Skeletal muscle tissue (tissue), 4 donors: ENCODE measurements around the gene WRAP73. TPM values are rescaled to one million over a fixed set of nuclear protein-coding genes. Genes with fewer than 3 reads are reported as not detected.

ENCODE experiments used
- H3K27ac ChIP-seq: one replicate; pipeline ENCODE4 v1.7.0; 2013; ENCODE audit warnings: mild to moderate bottlenecking, low read depth, low read length, inconsistent platforms
- H3K27me3 ChIP-seq, 3 donors: one replicate each; pipeline ENCODE4 v1.7.0; 2013; ENCODE audit warnings: low read length in 3 of 3; ENCODE audit not compliant: control insufficient read depth in 3 of 3, insufficient read depth in 3 of 3
- H3K36me3 ChIP-seq, 3 donors: one replicate each; pipeline ENCODE4 v1.7.0; 2013; ENCODE audit warnings: low read length in 3 of 3; ENCODE audit not compliant: control insufficient read depth in 3 of 3, insufficient read depth in 3 of 3
- H3K4me1 ChIP-seq, 3 donors: one replicate each; pipeline ENCODE4 v1.7.0; 2013; ENCODE audit warnings: low read length in 3 of 3, mild to moderate bottlenecking in 3 of 3; ENCODE audit not compliant: control insufficient read depth in 3 of 3, insufficient read depth in 3 of 3
- H3K4me3 ChIP-seq, 3 donors: one replicate each; pipeline ENCODE4 v1.7.0; 2013; ENCODE audit warnings: low read length in 3 of 3
- H3K9ac ChIP-seq, 3 donors: one replicate each; pipeline ENCODE4 v1.7.0; 2013; ENCODE audit warnings: low read length in 3 of 3, mild to moderate bottlenecking in 3 of 3, moderate library complexity in 2 of 3, low read depth in 1 of 3
- H3K9me3 ChIP-seq, 3 donors: one replicate each; pipeline ENCODE4 v1.7.0; 2013; ENCODE audit warnings: low read length in 3 of 3; ENCODE audit not compliant: control insufficient read depth in 3 of 3
- total RNA-seq: library from RNA; depleted of rRNA; stranded (reverse); fragments of >200 nt; gene quantifications from one replicate; pipeline ENCODE4 v1.2.3, GENCODE V29; 2014
- donor health status: Osteomylitis.

The WRAP73 gene
- total RNA-seq, 1 donor from 2014 or later: 13.0 TPM

DNA sequence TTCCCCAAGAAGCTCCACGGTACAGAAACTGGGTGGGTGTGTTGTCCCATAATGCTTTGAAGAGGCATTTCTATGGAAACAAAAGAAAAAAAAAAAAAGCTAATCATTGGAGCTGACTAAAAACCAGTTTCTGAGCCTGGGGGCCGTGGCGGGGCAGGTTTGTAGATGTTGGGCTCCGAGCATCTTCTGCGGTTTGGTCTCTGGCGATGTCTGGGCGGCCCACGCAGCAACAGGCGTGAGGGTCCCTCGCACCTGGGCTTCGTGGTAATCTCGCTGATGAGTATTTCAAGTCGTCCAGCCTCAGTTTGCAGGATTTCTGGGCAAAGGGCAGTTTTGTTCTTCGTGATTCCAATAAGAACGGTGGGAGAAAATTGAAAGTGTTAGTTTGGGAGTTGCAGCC lies 9.2 kb upstream of the WRAP73 start:
- Histone ChIP-seq H3K4me1 (peaks cover 0 to 6% (median 0%) of the 10 kb centered on the region in 3 donors), H3K4me3 (no peak overlapping the region), H3K27me3 (peaks cover 8 to 40% (median 12%) of the 10 kb centered on the region in 3 donors), H3K36me3 (no peaks in the 10 kb centered on the region), H3K9me3 (no peaks in the 10 kb centered on the region), H3K27ac (no peak overlapping the region), H3K9ac (no peak overlapping the region)

DNA sequence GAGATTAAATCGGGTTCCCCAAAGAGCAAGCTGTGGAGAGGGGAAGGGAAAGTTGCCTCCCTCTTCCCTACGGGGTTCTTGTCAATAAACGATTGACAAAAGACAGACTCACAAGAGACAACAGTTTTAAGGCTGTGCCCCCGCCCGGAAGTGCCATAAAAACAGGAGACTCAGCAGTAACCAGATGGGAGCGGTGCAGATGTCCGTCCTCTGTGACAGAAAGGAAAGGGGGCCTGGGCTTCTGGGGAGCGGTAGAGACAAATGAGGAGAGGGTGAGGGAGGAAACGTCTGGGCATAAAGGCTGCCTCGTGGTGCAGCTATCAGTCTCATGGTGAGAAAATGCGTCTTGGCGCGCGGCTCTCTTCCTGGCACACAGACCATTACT lies 8.3 kb upstream of the WRAP73 start:
- no peak overlapping the region for H3K4me3 ChIP-seq
- H3K36me3 ChIP-seq: no peaks in the 10 kb centered on the region
- peaks cover 0 to 6% (median 0%) of the 10 kb centered on the region in 3 donors for H3K4me1 ChIP-seq
- H3K9ac ChIP-seq: no peak overlapping the region
- no peaks in the 10 kb centered on the region for H3K9me3 ChIP-seq
- H3K27ac ChIP-seq: no peak overlapping the region
- peaks cover 16 to 49% (median 20%) of the 10 kb centered on the region in 3 donors for H3K27me3 ChIP-seq

DNA sequence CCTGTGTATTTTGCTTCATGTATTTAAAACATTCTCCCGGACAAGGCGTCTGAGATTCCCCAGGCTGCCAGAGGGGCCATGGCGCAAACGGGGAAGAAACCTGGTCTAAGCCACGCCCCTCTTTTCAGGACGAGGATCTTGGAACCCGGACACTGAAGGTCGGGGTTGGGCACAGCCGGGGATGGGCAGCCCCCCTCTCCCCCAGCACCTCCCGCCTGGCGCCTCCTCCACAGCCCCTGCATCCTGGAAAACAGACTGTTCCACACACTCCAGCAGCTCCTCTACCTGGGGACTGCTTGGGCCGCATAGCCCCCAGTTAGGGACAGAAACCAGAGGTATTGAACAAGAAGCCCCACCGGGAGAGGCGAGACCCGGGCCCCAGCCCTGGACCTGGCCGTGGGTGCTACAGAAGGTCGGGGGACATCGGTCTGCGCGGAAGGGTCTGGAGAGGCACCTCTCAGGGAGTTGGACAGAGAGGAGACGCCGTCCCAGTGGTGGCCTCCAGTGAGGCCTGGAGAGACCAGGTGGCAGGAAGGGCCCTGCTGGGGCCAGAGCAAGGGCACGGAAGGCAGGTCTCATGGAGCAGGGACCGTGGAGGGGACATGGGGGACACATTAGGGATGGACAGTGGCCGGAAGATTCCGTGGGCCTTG lies 7.8 kb upstream of the WRAP73 start:
- Histone ChIP-seq H3K4me3 (no peak overlapping the region), H3K27me3 (peaks cover 21 to 54% (median 25%) of the 10 kb centered on the region in 3 donors), H3K27ac (no peak overlapping the region), H3K9ac (no peak overlapping the region), H3K4me1 (peaks cover 0 to 6% (median 0%) of the 10 kb centered on the region in 3 donors), H3K36me3 (no peaks in the 10 kb centered on the region), H3K9me3 (no peaks in the 10 kb centered on the region)

DNA sequence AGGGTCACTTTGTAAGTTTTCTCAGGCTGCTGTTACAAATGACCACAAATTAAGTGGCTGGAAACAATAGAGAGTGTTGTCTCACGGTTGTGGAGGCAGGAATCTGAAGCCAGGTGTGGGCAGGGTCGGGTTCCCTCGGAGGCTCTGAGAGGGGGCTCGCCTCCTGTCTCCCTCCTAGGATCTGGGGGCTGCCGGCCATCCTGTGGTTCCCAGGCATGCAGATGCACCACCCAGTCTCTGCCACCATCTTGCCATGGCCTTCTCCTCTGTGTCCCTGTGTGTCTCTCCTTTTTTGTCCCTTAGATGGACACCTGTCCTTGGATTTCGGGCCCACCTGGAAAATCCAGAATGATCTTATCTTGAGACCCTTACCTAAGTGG lies 7.2 kb upstream of the WRAP73 start:
- Histone ChIP-seq H3K36me3 (no peaks in the 10 kb centered on the region), H3K4me3 (no peak overlapping the region), H3K27me3 (peaks cover 25 to 58% (median 27%) of the 10 kb centered on the region in 3 donors), H3K27ac (no peak overlapping the region), H3K9me3 (no peaks in the 10 kb centered on the region), H3K9ac (no peak overlapping the region), H3K4me1 (peaks cover 0 to 9% (median 0%) of the 10 kb centered on the region in 3 donors)

DNA sequence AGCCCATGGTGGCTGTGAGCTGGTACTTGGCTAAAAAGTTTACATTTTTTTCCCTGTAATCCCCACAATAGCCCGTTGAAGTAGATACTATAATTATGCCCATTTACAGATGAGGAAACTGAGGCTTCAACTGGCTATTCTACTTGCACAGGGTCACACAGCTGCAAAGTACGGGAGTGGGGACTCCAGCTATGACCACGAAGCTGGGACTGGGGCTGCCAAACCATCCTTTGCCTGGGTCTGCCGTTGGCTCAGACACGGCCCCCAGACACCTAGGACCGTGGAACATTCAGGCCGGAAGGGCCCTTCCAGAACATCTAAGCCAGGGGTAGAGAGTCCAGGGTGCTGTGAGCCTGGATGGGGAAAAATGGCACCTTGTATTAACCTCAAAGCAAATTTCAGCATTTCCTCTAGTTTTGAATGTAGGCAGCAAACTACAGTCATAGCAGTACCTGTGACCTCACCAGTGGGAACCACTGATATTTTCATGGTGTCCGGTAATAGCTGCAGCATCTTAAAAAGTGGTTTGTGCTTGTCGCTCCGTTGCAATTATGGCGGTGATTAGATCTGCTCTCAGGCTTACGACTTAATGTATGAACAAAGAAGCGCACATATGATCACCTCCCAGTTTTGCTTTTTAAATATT lies 6.7 kb upstream of the WRAP73 start:
- Histone ChIP-seq H3K4me3 (no peak overlapping the region), H3K4me1 (peaks cover 0 to 9% (median 2%) of the 10 kb centered on the region in 3 donors), H3K9ac (no peak overlapping the region), H3K27me3 (peaks cover 27 to 60% (median 32%) of the 10 kb centered on the region in 3 donors), H3K27ac (no peak overlapping the region), H3K36me3 (no peaks in the 10 kb centered on the region), H3K9me3 (no peaks in the 10 kb centered on the region)

DNA sequence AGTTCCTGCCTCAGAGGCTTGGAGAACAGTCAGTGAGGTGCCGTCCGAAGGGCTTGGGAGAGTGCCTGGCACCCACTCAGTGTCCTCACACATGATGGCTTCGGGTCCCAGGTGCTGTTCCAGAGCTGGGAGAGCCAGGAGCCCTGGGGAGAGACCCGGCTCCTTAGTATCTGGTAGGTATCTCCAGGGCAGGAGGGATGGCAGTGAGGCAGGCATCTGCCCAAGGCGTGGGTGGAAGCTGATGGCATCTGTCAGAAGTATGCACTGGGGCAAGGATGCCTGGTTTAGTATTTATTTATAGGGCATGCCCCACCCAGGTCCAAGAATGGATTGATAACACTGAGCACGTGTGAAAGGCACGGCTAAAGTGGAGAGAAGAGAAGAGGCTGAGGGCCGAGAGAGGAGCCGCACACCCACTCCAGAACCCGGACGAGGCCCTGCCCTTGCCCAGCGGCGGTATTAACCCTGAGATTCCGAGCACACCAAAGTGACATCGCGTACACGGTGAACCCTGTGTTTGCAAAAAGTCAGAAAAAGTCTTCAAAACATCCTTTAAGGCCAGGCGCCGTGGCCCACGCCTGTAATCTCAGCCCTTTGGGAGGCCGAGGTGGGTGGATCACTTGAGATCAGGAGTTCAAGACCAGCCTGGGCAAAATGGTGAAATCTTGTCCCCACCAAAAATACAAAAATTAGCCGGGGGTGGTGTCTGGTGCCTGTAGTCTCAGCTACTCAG lies 4.8 kb upstream of the WRAP73 start:
- peaks cover 39 to 73% (median 44%) of the 10 kb centered on the region in 3 donors for H3K27me3 ChIP-seq
- H3K9ac ChIP-seq: no peak overlapping the region
- no peak overlapping the region for H3K27ac ChIP-seq

DNA sequence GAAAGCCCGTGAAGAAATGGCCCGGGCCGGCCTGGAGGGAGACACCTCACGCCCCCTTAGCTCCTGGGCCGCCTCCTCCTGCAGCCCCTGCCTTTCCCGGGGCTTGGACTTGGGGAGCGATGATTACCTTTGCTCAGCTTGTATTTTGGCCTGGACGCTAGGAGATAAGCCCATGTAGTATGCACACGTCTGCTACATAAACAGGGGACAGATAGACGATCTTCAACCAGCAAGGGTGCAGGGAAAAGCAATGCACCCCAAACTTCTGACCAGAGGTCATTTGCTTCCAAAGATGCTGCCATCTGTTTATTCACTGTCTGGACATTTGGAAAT lies 3.3 kb upstream of the WRAP73 start:
- H3K27me3 ChIP-seq: peaks cover 39 to 71% (median 44%) of the 10 kb centered on the region in 3 donors
- H3K36me3 ChIP-seq: no peaks in the 10 kb centered on the region
- H3K9me3 ChIP-seq: no peaks in the 10 kb centered on the region
- no peak overlapping the region for H3K9ac ChIP-seq
- H3K4me1 ChIP-seq: peaks cover 13 to 26% (median 13%) of the 10 kb centered on the region in 3 donors
- H3K27ac ChIP-seq: no peak overlapping the region
- H3K4me3 ChIP-seq: no peak overlapping the region

More for the DNA sequence above, 4.8 kb upstream of the WRAP73 start:
- Histone ChIP-seq H3K36me3 (no peaks in the 10 kb centered on the region), H3K4me3 (no peak overlapping the region), H3K9me3 (no peaks in the 10 kb centered on the region), H3K4me1 (peaks cover 6 to 15% (median 7%) of the 10 kb centered on the region in 3 donors)

DNA sequence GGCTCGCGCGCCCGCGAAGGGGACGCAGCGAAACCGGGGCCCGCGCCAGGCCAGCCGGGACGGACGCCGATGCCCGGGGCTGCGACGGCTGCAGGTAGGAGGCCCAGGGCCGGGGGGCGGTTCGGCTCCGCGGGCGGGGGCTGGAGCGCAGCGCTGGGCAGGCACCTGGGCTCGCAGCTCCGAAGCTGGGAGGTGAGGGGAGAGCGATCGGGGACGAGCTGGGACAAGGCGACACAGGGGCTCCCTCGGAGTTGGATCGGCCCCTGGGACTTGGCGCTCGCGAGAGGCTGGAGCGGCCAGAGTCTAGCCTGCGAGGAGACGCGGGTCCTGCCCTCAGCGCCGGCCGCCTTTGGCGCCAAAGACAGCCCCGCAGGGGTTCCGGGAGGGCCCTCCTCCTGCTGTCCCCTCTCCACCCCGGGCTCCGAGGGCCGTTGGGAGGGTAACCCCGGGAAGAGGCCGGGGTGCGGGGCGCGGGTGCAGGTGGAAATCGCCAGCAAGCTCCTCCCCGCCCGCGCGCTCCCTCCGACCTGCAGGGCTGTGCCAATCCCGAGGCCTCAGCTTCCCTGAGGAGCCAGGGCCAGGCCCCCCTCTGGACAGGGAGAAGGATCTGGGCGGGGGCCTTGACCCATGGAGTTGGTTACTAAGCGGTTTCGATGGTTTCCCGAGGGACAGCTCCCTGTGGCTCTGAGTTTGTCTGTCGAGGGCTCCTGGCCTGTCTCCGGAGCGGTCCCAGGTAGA lies 2.8 kb upstream of the WRAP73 start:
- peak overlapping the region in 1 of 3 donors; percentile 13 for H3K4me3 ChIP-seq
- H3K9ac ChIP-seq: no peak overlapping the region
- H3K27me3 ChIP-seq: peaks cover 37 to 66% (median 44%) of the 10 kb centered on the region in 3 donors
- H3K4me1 ChIP-seq: peaks cover 13 to 26% (median 13%) of the 10 kb centered on the region in 3 donors
- H3K36me3 ChIP-seq: no peaks in the 10 kb centered on the region
- H3K9me3 ChIP-seq: no peaks in the 10 kb centered on the region
- H3K27ac ChIP-seq: no peak overlapping the region

DNA sequence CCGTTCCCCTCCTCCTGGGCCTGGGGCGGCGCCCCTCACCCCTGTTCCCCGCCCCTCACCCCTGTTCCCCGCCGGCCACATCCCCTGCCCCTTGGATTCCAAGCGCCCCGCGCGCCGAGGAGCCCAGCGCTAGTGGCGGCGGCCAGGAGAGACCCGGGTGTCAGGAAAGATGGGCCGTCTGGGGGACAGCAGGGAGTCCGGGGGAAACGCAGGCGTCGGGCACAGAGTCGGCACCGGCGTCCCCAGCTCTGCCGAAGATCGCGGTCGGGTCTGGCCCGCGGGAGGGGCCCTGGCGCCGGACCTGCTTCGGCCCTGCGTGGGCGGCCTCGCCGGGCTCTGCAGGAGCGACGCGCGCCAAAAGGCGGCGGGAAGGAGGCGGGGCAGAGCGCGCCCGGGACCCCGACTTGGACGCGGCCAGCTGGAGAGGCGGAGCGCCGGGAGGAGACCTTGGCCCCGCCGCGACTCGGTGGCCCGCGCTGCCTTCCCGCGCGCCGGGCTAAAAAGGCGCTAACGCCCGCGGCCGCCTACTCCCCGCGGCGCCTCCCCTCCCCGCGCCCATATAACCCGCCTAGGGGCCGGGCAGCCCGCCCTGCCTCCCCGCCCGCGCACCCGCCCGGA lies 2.1 kb upstream of the WRAP73 start, which contains the start of gene TP73:
TSS of gene TP73 (plus strand) at position 587 of the 618 bp plus-strand sequence. CDS start 29,850 bp downstream, outside the sequence.
- Histone ChIP-seq H3K9me3 (no peaks in the 10 kb centered on the region), H3K36me3 (peaks cover 4 to 6% (median 5%) of the 10 kb centered on the region in 3 donors), H3K9ac (no peak within 1 kb of the TSS), H3K4me1 (peaks cover 13 to 26% (median 13%) of the 10 kb centered on the region in 3 donors), H3K27me3 (peaks cover 35 to 60% (median 44%) of the 10 kb centered on the region in 3 donors), H3K4me3 (peak within 1 kb of the TSS in 1 of 3 donors; percentile 13), H3K27ac (no peak within 1 kb of the TSS)
